Neural cell (in vitro differentiated cells): ENCODE results near the gene CWC27.

Source experiments
- EP300 ChIP-seq: fragments of 450-650 bp; conservative IDR thresholded peaks from 2 replicates; pipeline ENCODE4 v1.6.1; 2014; ENCODE audit warnings: antibody characterized with exemption, mild to moderate bottlenecking, moderate library complexity; ENCODE audit not compliant: poor library complexity, severe bottlenecking
- EZH2 ChIP-seq: fragments of 200-600, 300-800 bp; shearing (Covaris generic), sonication (generic); IDR thresholded peaks from 2 replicates; pipeline ENCODE4 v1.6.1; 2014; ENCODE audit warnings: antibody characterized with exemption, low read length, borderline replicate concordance, mild to moderate bottlenecking; ENCODE audit not compliant: insufficient read depth, poor library complexity, severe bottlenecking
- SMC3 ChIP-seq: fragments of 450-650 bp; conservative IDR thresholded peaks from 2 replicates; pipeline ENCODE4 v1.6.1; 2014; ENCODE audit warnings: antibody characterized with exemption, mild to moderate bottlenecking, moderate library complexity; ENCODE audit not compliant: poor library complexity
- TAF1 ChIP-seq: IDR thresholded peaks from 2 replicates; pipeline ENCODE4 v1.6.1; 2012; ENCODE audit warnings: low read depth
- TF ChIP-seq, protein P1 (sequence below): fragments of 450-650 bp; IDR thresholded peaks from 2 replicates; pipeline ENCODE4 v1.5.1; 2014; ENCODE audit warnings: antibody characterized with exemption, mild to moderate bottlenecking, moderate library complexity; ENCODE audit not compliant: poor library complexity, severe bottlenecking
- TF ChIP-seq, protein P2 (sequence below): IDR thresholded peaks from 2 replicates; pipeline ENCODE4 v1.6.1; 2012; ENCODE audit warnings: borderline replicate concordance

DNA sequence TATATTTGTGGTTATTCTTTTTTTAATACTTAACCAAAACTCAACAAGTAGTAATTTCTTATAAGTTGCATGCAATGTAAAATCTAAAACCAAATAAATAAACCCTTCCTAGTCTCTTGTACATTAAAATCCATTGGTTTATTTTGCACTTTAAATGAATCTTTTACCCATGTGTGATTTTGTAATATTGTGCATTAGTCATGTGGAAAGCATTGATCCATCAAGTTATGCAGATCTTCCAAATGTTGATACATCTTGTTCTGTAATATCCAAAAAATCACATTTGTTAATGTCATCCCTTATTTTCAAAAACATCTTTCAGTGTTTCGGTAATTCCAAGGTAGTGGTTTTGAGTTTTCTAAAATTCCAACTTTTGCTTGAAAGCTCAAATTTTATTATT, 63.3 kb downstream of the CWC27 start:
- TF ChIP-seq, protein P1, sequence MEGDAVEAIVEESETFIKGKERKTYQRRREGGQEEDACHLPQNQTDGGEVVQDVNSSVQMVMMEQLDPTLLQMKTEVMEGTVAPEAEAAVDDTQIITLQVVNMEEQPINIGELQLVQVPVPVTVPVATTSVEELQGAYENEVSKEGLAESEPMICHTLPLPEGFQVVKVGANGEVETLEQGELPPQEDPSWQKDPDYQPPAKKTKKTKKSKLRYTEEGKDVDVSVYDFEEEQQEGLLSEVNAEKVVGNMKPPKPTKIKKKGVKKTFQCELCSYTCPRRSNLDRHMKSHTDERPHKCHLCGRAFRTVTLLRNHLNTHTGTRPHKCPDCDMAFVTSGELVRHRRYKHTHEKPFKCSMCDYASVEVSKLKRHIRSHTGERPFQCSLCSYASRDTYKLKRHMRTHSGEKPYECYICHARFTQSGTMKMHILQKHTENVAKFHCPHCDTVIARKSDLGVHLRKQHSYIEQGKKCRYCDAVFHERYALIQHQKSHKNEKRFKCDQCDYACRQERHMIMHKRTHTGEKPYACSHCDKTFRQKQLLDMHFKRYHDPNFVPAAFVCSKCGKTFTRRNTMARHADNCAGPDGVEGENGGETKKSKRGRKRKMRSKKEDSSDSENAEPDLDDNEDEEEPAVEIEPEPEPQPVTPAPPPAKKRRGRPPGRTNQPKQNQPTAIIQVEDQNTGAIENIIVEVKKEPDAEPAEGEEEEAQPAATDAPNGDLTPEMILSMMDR = no peak
- TF ChIP-seq TAF1 = no peak
- no peak for TF ChIP-seq SMC3
- no peak for TF ChIP-seq EZH2
- TF ChIP-seq EP300 = no peak
- TF ChIP-seq, protein P2, sequence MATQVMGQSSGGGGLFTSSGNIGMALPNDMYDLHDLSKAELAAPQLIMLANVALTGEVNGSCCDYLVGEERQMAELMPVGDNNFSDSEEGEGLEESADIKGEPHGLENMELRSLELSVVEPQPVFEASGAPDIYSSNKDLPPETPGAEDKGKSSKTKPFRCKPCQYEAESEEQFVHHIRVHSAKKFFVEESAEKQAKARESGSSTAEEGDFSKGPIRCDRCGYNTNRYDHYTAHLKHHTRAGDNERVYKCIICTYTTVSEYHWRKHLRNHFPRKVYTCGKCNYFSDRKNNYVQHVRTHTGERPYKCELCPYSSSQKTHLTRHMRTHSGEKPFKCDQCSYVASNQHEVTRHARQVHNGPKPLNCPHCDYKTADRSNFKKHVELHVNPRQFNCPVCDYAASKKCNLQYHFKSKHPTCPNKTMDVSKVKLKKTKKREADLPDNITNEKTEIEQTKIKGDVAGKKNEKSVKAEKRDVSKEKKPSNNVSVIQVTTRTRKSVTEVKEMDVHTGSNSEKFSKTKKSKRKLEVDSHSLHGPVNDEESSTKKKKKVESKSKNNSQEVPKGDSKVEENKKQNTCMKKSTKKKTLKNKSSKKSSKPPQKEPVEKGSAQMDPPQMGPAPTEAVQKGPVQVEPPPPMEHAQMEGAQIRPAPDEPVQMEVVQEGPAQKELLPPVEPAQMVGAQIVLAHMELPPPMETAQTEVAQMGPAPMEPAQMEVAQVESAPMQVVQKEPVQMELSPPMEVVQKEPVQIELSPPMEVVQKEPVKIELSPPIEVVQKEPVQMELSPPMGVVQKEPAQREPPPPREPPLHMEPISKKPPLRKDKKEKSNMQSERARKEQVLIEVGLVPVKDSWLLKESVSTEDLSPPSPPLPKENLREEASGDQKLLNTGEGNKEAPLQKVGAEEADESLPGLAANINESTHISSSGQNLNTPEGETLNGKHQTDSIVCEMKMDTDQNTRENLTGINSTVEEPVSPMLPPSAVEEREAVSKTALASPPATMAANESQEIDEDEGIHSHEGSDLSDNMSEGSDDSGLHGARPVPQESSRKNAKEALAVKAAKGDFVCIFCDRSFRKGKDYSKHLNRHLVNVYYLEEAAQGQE = no peak
